GM12865 (cell line): ENCODE measurements around the gene DVL3.
"Not testable (repeated sequence)": the region's sequence is repeated elsewhere in the genome, so short reads cannot be mapped to it uniquely, and the experiment has no call there.

ENCODE experiments used
- DNase-seq: peaks from one replicate; pipeline ENCODE4 v3.0.0; 2010; ENCODE audit warnings: low read depth
- H3K4me3 ChIP-seq: 2 replicates; pipeline ENCODE4 v1.5.1; 2011; ENCODE audit warnings: mild to moderate bottlenecking, low read depth, low read length, control low read depth
- TF ChIP-seq, protein P1 (sequence below): IDR thresholded peaks from 2 replicates; pipeline ENCODE4 v1.5.1; 2011; ENCODE audit warnings: low read length, control low read depth, low read depth, inconsistent platforms; ENCODE audit not compliant: insufficient read depth; ENCODE audit errors: missing control alignments

Gene DVL3

DNA sequence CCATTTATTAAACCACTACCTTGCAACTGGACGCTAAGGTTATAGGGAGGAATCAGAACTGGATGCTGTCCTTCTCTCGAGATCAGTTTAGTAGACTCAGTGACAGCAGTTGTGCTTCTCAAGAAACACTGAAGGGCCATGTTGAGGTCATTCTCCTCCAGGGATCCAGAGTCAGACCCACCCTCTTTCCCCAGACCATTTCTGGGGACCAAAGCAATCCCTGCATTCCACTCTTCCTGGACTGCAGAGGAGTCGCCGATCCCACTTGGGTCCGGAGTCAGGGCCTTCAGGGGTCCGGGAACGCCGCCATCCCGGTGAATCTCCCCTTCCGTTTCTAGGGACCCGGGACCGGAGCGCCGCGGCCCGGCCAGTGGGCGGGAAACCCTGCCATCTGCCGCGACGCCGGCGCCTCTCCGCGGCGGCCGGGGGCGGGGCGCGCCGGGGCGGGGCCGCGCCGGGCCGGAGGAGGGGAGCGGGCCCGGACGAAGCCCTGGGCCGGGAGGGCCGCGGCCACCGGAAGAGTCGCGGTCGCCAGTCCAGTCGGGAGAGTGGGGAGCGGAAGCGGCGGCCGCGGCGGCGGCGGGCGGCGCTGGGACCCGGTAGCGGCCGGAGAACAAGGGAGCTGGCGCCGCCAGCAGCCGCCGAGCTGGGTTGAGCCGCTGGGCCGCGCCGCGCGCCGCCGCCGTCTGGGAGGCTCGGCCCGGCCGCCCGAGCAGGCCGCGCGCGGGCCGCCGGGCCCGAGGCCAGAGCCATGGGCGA lies at the start of gene DVL3:
Gene DVL3, plus strand, starts transcription at position 493 of the 759 bp plus-strand sequence. Its CDS starts 259 bp downstream, at position 752.
- DNase-seq, result peak; percentile 79
- TF ChIP-seq, protein P1, sequence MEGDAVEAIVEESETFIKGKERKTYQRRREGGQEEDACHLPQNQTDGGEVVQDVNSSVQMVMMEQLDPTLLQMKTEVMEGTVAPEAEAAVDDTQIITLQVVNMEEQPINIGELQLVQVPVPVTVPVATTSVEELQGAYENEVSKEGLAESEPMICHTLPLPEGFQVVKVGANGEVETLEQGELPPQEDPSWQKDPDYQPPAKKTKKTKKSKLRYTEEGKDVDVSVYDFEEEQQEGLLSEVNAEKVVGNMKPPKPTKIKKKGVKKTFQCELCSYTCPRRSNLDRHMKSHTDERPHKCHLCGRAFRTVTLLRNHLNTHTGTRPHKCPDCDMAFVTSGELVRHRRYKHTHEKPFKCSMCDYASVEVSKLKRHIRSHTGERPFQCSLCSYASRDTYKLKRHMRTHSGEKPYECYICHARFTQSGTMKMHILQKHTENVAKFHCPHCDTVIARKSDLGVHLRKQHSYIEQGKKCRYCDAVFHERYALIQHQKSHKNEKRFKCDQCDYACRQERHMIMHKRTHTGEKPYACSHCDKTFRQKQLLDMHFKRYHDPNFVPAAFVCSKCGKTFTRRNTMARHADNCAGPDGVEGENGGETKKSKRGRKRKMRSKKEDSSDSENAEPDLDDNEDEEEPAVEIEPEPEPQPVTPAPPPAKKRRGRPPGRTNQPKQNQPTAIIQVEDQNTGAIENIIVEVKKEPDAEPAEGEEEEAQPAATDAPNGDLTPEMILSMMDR, result no peak
- peak within 1 kb of the TSS; percentile 79 for H3K4me3 ChIP-seq

DNA sequence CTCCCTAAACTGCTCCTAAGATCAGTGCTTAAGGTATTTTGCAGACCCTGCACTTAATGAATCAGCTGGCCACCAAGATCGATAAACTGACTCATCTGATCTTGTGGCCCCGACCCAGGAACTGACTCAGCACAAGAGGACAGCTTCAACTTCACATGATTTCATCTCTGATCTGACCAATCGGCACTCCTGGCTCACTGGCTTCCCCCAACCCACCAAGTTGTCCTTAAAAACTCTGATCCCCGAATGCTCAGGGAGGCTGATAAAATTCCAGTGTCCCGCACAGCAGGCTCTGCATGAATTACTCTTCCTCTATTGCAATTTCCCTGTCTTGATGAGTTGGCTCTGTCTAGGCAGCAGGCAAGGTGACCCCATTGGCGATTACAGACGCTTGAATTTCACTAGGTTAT lies 44.9 kb upstream of the DVL3 start:
- no peak for DNase-seq
- H3K4me3 ChIP-seq, result no peak overlapping the region
- TF ChIP-seq, protein P1, result no peak

DNA sequence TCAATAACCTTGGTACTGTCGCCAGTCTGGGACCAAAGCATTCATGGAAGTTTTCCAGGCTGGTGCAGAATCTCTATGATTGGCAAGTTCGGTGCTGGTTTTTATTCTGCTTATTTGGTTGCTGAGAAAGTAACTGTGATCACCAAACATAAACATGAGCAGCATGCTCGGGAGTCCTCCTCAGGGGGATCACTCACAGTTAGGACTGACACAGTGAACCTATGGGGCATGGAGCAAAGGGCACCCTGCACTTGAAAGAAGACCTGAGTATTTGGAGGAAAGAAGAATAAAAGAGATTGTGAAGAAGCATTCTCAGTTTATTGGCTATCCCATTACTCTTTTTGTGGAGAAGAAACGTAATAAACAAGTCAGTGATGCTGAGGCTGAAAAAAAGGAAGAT lies 39.2 kb upstream of the DVL3 start:
- DNase-seq, result no peak
- TF ChIP-seq, protein P1, result no peak
- H3K4me3 ChIP-seq, result no peak overlapping the region

DNA sequence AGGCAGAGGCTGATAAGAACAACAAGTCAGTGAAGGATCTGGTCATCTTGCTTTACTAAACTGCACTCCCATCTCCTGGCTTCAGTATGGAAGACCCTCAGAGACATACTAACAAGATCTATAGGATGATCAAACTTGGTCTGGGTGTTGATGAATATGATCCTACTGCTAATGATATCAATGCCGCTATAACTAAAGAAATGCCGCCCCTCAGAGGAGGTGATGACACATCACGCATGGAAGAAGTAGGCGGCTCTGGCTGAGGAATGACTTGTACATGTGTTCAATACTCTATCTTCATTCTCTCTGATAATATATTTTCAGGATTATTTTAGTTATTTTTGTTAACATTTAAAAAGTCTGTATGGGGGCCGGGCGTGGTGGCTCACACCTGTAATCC lies 37.5 kb upstream of the DVL3 start:
- no peak for DNase-seq

DNA sequence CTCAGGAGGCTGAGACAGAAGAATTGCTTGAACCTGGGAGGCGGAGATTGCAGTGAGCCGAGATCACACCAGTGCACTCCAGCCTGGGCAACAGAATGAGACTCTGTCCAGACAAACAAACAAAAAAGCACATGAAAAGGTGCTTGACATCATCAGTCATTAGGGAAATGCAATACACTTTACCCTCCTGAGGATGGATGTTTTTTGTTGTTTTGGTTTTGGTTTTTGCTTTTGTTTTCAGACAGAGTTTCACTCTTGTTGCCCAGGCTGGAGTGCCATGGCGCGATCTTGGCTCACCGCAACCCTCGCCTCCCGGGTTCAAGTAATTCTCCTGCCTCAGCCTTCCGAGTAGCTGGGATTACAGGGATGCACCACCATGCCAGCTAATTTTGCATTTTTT lies 34.1 kb upstream of the DVL3 start:
- DNase-seq, result not testable (repeated sequence)

More for the DNA sequence above, 37.5 kb upstream of the DVL3 start:
- H3K4me3 ChIP-seq, result no peak overlapping the region
- TF ChIP-seq, protein P1, result no peak

DNA sequence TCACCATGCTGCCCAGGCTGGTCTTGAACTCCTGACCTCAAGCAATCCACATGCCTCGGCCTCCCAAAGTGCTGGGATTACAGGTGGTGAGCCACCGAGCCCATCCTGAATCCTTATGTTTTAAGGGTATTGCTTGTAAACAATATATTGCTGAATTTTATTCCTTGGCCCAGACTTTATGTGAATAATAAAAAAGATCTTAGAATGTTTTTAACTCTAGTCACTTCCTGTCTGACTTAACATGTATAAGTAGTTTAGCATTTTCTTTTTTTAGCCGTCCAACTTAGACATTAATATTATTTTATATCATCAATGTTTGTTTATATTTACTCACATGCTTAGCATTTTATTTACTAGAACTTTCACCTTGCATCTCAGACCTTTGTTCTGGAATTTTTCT lies 29.2 kb upstream of the DVL3 start:
- TF ChIP-seq, protein P1, result no peak
- no peak for DNase-seq
- no peak overlapping the region for H3K4me3 ChIP-seq

More for the DNA sequence above, 34.1 kb upstream of the DVL3 start:
- H3K4me3 ChIP-seq, result not testable (repeated sequence)

DNA sequence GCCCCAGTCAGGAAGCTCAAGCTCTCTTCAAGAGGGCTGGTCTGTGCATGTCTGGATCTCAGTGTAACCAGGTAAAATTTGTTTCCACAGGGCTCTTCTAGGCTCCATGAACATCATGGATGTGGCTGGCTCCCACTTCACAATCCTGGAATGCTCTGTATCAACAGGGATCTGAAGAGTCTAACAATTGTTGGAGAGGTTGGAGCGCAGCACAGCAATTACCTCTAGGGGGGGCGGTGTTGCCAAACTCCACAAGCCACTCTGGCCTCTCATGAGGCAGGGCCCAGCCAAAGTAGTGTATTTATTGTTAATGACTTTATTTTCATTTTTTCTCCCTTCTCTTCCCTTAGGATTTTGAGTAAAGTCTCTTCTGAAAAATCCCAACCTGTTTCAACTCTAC lies 26.2 kb upstream of the DVL3 start:
- DNase-seq, result peak; percentile 39
- H3K4me3 ChIP-seq, result no peak overlapping the region
- TF ChIP-seq, protein P1, result peak; percentile 57
